Mucosa of gallbladder (tissue), 1 donor: Measurements from ENCODE around the gene GUCY2F. TPM values are rescaled to one million over a fixed set of nuclear protein-coding genes. Genes with fewer than 3 reads are reported as not detected.

Experiments
- DNase-seq: peaks from one replicate; pipeline ENCODE4 v3.0.0-alpha.2; 2020; ENCODE audit warnings: low spot score
- total RNA-seq: library from RNA; stranded (reverse); gene quantifications from one replicate; pipeline ENCODE4 v1.2.1, GENCODE V29; 2021
- donor health status: DM: no; HTN: no; CAD: no.

The GUCY2F gene
- total RNA-seq, 1 donor from 2014 or later = not detected

DNA sequence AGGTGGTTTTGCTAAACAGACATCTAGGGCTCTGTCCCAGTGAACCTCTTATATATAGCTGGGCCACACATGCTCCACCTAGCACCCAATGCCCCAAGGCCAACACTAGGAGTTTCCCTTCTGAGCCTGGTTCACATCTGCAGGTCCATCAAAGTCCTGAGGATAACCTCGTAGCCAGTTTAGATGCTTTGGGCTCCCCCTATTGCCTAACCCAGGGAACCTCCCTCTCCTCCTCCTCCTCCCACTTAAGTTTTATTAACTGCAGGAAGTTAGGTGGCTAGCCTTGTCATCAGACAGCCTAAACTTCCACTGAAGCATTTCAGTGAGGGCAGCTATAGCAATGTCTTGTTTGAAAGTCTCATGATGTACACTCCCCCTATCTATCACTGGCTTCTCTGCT, 88.0 kb downstream of the GUCY2F start:
- no peak for DNase-seq

DNA sequence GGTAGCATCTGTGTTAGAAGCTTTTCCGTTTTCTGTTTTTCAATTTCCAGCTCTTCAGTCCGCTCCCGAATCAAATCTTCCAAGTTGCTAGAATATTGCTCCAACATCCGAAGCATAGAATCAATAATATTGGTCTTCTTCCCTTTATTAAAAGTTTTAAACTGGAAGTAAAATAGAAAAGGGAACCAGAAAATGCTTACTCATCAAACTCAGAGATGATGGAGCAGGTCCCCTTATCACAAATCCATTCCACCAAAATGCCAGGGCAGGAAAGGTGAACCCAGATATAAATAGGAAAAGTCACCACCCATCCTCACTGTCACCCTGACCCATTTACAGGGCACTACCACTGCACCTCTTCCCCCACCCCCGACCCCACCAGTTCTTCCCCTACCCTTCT, 89.0 kb downstream of the GUCY2F start:
- no peak for DNase-seq

DNA sequence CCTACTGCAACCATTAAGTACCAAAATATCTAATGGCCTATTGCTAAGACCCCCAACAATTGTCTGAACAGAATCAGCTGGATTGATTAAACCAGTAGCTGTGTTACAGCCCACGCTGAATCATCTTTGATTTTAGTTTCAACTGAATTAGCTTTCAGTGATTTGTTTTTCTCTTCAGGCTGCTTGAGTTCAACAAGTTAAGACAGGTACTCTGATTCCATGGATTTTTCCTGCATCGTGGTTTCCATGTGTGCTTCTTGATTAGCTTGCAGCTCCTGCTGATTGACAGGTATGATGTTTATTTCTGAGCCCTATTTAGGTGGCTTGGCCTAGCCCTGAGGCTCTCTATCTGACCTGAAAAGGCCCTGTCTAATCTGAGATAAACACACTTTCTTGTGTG, 91.3 kb downstream of the GUCY2F start:
- no peak for DNase-seq

DNA sequence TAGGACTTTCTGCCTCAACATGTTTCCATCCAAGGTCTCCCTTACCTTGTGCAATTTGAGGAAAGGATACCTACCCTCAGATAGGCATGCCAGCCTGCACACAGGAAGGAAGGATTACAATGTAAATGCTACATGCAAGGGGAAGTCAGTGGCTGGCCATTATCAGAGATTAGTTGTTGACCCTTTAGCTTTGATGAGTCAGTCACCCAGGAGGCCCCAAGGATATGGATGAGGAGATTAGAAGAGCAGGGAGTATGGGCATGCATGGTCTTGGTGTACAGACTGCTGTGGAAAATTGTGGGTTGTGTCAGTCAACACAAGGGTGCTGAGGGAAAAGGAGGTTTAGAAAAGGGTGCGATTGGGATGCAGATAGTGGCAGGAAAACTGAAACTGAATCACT, 92.0 kb downstream of the GUCY2F start:
- DNase-seq = no peak

DNA sequence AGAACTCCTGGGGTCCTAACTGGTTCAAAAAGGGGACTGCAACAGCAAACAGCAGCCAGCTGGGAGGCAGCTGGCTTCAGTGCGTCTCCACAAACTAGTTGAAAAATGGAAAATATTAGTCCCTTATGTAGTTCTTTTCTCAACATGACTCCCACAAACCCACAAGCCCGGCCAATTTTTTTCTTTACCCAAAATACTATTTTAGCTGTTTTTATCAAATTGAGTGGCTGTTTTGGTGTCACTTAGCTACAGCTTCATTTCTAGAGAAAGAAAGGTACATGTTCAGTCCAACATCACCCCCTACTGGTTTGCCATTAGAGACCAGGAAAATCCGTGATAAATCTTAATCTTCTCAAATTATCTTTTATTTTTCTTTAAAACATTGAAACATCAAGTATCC, 97.2 kb downstream of the GUCY2F start:
- no peak for DNase-seq

DNA sequence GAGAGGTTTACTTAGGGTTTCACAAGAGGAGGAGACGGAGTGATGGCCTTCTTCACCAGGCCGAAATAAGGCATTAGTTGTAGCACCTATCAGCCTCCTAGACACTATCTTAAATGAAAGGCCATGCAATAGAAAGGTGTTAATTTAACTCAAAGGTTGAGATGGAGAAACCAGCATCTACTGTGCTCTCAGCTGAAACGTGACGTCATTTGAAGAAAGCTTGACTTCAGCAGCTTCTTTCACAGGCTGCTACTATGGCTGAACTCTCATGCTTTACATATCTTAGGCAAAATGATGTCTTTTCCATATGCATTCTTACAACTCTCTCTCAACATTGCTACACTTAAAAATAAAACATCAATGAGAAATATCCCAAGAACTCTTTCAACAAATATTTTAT, 99.6 kb downstream of the GUCY2F start:
- no peak for DNase-seq

DNA sequence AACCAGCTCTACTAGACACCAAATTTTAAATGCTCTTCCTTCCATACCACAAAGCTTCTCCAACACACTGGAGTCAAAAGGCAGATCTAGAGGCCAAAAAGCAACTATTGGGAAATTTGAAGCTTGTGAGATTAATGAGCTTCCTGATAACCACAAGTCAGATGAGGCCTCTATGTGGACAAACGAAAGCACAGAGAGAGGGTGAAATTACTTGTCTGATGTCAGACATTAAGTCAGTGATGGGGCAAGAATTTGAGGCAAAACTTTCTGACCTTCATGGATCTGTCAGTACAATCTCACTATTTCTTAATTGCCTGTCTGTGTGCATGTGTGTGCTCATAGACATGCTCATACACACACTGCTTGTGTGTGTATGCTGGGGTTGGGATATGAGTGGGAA, 103.6 kb downstream of the GUCY2F start:
- DNase-seq = no peak

DNA sequence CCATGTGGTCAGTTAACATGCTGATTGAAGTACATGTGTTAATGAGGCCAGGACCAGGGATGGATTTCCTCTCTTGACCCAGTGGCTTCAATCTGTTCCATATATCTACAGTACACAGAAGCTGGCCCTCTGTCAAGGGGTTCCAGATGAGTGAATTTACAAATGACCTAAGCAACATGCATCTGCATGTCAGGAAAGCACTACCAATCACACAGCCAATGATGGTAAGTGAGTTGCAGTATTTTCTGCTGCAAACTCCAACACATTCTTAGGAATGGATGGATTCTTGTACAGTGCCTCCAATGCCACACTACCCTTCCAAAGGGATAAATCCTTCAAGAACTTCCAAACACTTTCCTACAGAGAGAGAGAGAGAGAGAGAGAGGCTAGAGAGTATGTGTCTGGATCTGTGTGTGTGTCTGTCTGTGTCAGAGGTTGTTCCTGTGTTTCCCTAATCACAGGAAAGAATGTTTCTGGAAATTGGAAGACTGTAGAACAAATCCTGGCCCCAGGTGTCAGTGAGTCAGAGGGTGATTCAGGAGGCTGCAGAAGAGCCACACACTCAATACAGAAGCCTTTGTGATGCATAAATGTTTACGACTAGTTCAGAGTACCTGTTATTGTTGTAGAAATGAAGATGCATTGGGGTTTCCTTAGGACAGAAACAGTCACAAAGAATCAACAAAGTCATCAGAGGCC, 107.5 kb downstream of the GUCY2F start:
- no peak for DNase-seq

DNA sequence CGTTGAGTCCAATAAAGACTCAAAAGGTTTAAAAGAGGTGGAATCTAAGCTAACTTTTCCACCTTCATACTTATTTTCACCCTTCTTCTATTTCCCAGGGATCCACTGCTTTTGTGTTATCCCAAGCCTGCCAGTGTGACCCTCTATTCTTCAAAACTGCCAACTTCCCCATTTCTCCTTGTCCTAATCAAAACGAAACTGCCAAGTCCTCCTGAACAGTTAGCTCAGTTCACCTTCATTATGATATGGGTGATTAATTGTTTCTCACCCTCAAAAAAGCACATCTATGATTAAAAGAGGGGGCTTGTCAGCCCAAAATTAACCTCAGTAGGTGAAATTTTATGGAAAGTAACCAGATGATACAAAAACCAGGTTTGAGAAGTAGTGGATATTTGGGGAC, 108.4 kb downstream of the GUCY2F start:
- no peak for DNase-seq

DNA sequence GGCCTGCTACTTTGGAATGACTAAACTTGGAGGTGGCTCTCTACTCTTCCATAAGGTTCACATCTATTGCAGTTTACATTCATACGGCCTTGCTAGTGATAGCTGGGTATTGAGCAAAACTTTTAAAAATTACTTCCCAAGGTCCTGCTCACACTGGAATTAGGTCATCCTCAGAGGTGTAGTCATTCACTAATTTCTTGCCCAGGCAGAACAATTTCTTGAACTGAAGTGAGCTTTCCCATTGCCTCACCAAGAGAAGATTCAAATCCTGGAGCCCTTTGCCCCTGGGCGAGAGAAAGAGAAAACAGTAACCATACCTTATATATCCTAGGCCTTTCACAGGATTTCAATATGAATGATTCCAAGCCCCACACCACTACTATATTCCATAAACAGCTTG, 109.2 kb downstream of the GUCY2F start:
- DNase-seq = no peak

DNA sequence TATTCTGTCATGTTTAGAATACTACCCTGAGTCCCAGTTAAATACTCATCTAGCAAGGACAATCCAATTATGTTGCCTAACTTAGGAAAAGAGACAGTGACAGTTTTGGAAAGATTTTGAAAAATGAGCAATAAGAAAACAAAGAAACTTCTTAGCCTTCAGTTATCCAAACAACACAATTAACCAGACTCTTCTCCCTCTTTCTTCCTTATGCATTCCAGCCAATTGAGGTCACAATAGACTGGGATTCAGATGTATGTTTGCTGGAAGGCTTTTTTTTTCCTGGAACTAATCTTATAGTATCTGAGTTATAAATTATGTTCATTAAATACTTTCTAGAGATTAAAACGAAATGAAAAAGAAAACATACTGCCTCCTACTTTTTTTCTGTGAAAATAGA, 109.6 kb downstream of the GUCY2F start:
- no peak for DNase-seq

DNA sequence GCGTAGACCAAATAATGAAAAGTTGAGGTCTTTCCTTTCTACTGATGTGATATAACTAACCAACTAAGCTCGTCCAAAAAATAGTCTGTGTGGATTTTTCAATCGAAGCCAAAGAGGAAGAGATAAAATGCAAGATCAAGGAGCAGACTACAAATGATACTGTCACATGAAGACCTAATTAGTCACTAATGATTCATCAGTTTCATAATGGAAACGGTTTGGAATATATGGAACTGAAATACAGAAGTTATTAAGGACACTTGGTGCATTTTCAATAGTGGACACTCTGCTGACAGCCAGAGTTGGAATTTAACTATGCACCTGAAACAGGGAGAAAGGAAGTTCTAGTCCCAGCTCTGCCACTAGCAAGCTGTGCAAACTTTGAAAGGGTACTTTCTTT, 119.8 kb downstream of the GUCY2F start:
- no peak for DNase-seq

DNA sequence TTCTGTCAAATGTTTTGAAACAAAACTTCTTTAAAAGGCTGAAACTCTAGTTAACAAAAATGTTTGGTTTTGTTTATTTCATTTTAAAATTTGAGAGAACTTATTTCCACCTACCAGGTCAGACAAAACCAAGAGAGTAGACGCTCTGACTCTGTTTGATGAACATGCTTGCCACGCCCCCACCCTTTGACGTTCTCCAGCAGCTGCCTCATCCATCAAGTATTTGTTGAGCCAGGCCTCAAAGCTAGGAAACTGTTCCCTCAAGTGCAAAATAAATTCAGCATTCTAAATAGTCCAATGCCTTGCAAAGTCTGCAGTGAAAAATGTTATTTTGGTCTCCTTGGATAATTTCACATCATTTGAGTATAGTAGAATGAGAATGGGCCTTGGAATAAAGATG, 121.6 kb downstream of the GUCY2F start:
- DNase-seq = no peak

DNA sequence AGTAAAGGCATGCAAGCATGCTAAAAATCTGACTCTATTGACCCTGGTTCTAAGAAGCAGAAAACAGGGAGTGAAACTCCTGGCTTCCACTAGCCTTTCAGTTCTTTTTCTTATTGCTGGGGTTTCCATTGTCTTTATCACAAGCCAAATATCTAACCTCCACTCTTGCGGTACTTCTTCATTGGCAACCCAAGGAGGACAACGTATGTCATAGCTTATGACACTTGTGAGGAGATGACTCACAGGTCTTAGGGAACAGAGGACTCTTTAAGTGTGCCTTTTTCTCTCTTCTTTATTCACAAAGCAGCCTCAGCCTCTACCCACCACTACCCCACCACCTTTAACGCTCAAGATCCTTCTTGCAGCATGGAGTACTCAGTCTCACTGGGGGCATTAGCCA, 124.2 kb downstream of the GUCY2F start:
- no peak for DNase-seq

DNA sequence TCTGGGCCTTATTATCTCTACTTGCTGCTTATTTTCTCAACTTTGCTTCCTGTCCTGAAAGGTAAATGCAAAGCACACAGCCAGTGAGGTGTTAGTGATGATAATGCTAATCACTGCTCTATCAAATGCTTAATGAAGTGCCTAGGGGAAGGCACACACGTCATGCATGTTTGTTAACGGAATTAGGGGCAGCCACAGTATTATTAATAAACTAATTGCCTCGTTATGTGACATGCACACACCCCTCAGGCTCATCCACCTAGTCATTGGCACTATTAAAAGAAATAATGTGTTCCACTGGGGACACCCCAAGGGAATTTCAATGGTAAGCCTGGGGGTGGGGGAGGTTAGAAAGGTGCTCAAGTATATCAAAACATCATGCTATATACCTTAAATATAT, 125.2 kb downstream of the GUCY2F start:
- DNase-seq = no peak

DNA sequence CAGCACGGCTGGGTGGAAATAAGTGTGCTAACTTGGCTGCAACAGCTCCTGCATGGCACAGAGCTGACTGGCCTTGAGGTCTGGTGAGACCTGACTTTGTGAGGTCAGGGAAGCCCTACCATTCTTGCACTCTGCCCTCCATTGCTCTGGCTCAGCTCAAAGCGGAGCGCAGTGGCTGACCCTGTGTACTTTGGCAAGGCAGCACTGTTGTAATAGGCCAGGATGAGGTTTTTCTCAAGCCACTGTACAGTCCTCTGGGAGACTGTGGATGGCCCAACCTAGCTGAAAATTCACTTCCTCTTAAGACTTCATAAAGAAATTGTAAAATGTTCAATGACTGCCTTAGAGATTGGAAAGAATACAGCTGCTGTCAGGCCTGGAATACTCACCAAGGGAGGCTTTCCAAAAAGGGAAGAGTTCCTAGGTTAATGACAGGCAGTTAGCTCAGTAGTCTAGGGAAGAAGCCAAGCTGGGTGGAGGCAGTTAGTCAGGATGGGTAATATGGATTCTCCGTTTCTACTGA, 129.8 kb downstream of the GUCY2F start:
- DNase-seq = no peak

DNA sequence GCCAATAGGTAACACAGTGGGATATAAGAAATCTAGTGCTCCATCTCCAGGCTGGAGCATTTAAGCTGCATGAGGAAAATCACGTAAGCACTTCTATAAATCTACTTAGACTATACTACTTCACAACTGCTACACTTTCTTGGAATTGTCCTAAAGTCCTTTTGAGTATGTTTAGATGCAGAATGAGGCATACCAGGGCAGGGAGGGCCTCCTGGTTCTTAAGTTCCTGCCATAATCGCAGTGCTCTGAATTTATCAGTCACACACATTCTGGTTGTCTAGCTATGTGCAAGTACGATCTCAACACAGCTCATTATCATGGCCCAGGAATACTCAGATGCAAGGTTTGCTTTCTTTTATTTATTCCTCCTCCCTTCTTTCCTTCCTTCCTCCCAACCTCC, 130.3 kb downstream of the GUCY2F start:
- DNase-seq = no peak

DNA sequence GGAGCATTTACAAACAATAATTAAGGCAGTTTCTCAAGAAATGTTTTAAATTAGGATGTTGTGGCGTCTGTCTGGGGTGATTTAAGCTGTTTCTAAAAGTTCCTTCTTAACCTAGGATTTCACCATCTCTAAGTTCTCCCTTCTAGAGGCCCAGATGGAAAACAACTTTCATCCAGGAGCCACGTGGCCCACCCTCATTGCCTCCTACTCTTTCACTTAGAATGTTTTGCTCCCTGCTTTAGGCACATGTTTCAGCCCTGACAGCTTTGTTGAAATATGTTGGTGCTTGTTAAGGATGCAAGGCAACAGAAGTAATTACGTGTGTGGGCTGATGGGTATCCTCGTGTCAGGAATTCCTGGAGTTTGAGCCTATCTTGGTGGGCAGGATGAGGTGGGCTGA, 131.3 kb downstream of the GUCY2F start:
- DNase-seq = no peak

DNA sequence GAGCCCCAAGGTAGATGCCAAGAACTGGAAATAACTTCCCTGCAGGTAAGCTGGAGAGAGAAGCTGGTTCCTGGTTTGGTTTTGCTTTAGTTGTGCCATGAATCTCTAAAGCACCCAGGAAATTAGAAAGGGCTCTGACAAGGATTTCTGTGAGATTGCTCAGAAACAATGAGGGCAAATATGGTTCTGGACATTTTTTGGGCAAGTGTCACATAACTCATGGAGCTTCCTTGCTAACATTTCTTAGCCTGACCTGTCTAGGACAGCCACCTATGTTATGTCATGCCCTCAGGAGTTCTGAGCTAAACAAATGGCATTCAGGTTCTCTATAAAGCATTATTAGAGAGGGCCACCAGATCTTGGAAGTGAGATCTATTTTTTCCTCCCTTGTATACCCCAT, 131.8 kb downstream of the GUCY2F start:
- DNase-seq = no peak

DNA sequence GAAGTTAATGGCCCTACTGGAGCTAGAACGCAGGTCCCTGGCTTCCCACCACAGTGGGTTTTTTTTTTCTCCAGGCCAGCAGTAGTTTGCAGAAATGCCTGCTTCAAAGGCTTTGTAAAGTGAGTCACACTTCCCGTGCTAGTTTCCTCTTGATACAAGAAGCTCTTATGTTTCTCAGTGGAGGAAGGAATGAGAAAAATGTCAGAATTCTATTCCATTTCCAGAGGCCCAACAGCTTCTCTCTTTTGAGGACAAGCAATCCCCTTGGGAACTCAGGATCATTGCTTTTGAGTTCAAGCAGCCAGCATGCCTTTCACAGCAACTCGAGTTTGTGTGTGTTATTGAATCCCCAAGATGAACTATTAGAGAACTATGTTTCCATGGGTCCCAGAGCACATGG, 134.3 kb downstream of the GUCY2F start:
- no peak for DNase-seq

DNA sequence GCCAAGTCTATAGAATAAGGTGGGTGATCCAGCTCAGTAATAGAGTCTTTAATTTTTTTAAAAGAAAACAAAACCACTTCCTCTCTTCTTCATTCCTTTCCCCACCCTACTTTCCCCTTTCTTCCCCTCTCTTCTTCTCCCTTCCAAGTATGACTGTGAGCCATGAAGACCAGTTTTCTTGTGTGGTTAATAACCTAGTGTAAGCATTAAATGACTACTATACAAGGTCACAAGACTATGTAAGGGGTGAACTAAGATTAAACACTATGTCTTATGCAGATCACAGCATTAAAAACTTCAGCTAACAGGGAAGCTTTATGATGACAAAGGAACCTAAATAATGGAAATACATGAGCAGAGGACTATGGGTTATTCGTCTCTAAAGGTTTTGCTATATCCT, 135.4 kb downstream of the GUCY2F start:
- DNase-seq = no peak

DNA sequence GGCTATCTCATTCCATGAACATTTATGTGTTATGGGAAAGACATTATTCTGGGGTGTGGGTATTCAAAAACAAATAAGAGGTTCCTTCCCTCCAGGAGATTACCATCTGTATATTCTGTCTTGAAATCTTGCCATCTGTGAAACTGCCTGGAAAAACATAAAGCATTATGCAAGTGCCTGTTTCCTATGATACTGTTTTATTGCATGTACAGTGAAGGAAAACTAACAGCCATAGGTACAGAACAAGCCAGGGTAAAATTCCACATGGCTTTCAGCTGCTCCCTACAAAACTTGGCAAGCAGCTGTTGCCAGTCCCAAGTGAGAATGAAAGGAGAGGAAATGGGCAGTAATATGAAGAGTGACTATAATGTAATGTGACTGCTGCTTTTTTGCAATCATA, 136.0 kb downstream of the GUCY2F start:
- no peak for DNase-seq

DNA sequence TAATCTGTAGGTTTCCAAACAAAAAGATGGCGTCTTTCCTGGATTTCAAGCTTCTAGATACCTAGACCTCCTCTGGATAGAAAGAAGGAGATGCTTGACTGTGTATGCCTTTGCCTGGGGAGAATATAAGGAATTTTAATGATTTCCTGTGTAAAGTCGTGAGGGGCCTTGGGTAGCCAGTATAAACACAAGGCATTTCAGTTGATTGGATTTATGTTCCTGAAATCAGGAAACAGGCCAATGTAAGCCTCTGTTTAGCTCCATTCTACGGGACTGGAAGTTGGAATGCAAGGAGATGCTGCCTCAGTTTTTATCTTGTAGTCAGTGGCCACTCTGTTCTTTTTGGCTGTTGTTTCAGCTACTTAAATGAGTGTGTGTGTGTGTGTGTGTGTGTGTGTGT, 137.2 kb downstream of the GUCY2F start:
- no peak for DNase-seq

DNA sequence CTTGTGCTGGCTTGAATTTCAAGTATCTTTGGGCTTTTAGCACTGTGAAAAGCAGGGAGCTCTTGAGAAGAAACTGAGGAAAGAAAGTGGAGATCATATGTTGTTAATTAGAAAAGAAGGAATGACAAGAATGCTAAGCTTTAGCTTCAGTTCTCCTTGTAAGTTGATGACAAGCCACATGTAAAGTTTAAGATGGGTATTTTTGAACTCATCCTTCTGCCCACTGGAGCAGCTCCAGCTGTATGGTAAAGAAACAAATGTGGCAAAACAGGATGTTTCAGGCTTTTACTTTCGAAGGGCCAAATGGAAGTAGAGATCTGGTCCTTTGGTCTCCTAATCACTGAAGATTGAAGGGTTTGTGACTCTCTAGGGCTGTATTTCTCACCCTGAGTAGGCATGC, 137.8 kb downstream of the GUCY2F start:
- DNase-seq = no peak
